Endothelial cell of umbilical vein (primary cell): ENCODE measurements around the gene CSK. TPM values are rescaled to one million over a fixed set of nuclear protein-coding genes. Genes with fewer than 3 reads are reported as not detected.

Source experiments
- BruUV-seq: library from RNA; stranded (reverse); fragments of 400-500 nt; replicated peaks from 2 replicates; lab custom pipeline; 2021; lab: Mats Ljungman, UMichigan
- CTCF ChIA-PET: fragments of 300-600, 350-600 bp; sonication (Branson Sonifier 250); formaldehyde crosslinking; loops from one replicate; lab custom pipeline; 2021; ENCODE audit warnings: antibody characterized with exemption, inconsistent platforms; lab: Charles Lee
- POLR2A ChIA-PET: fragments of 300-600, 350-600 bp; sonication (Branson Sonifier 250); formaldehyde crosslinking; loops from one replicate; lab custom pipeline; 2021; ENCODE audit warnings: antibody characterized with exemption, inconsistent platforms; lab: Charles Lee
- DNase-seq: peaks from one replicate; pipeline ENCODE4 v3.0.0-alpha.2; 2011; ENCODE audit warnings: low read depth, low spot score
- FAIRE-seq: peaks from 2 replicates; lab custom pipeline; 2011; peaks lifted over from hg19 to GRCh38; lab: Jason Lieb, UNC
- H2AFZ ChIP-seq: 2 replicates; pipeline ENCODE4 v1.6.0; 2012; ENCODE audit warnings: low read depth, low read length, control low read depth, inconsistent platforms
- H3K27ac ChIP-seq: 2 replicates; pipeline ENCODE4 v1.5.1; 2011; ENCODE audit warnings: low read depth, mild to moderate bottlenecking, control low read depth, low read length, moderate library complexity; ENCODE audit not compliant: insufficient read depth
- H3K27me3 ChIP-seq, 2 experiments: 2 replicates each; pipeline versions ENCODE4 v1.6.0 to v1.6.1; 2011; ENCODE audit warnings: low read length in 2 of 2, mixed read lengths in 1 of 2; ENCODE audit not compliant: control insufficient read depth in 2 of 2, insufficient read depth in 2 of 2
- H3K36me3 ChIP-seq, 2 experiments: 2 replicates in 1 of 2; 3 replicates in 1 of 2; pipeline ENCODE4 v1.5.1; 2011; ENCODE audit warnings: low read length in 2 of 2, mild to moderate bottlenecking in 1 of 2, moderate library complexity in 1 of 2; ENCODE audit not compliant: control insufficient read depth in 2 of 2, insufficient read depth in 2 of 2; ENCODE audit errors: extremely low read depth in 1 of 2
- H3K4me1 ChIP-seq: 3 replicates; pipeline ENCODE4 v1.5.1; 2011; ENCODE audit warnings: mild to moderate bottlenecking, low read length; ENCODE audit not compliant: control insufficient read depth, insufficient read depth; ENCODE audit errors: extremely low read depth
- H3K4me2 ChIP-seq: 2 replicates; pipeline ENCODE4 v1.6.1; 2011; ENCODE audit warnings: low read length, control low read depth, mixed read lengths; ENCODE audit not compliant: insufficient read depth
- H3K4me3 ChIP-seq, 3 experiments: fragments of 200-600 bp in 1 of 3; sonication (generic), shearing (Covaris generic) in 1 of 3; replicated peaks in 1 of 3; 2 replicates each; pipeline ENCODE4 v1.5.1; 2011 to 2016; ENCODE audit warnings: control low read depth in 3 of 3, low read length in 3 of 3, mild to moderate bottlenecking in 2 of 3, inconsistent platforms in 1 of 3, low read depth in 1 of 3, moderate library complexity in 1 of 3; ENCODE audit not compliant: insufficient read depth in 1 of 3
- H3K79me2 ChIP-seq: 2 replicates; pipeline ENCODE4 v1.6.0; 2012; ENCODE audit warnings: low read length, inconsistent platforms; ENCODE audit not compliant: control insufficient read depth, insufficient read depth
- H3K9ac ChIP-seq: replicated peaks from 2 replicates; pipeline ENCODE3; 2011; ENCODE audit warnings: low read length, control low read depth; ENCODE audit not compliant: insufficient read depth; ENCODE audit errors: extremely low read depth
- H3K9me1 ChIP-seq: replicated peaks from 3 replicates; pipeline ENCODE4 v1.6.0; 2011; ENCODE audit warnings: mild to moderate bottlenecking, low read length; ENCODE audit not compliant: control insufficient read depth, insufficient read depth; ENCODE audit errors: extremely low read depth
- H3K9me3 ChIP-seq: replicated peaks from 2 replicates; pipeline ENCODE4 v1.5.1; 2012; ENCODE audit warnings: low read length, inconsistent platforms; ENCODE audit not compliant: control insufficient read depth, insufficient read depth
- H4K20me1 ChIP-seq: replicated peaks from 2 replicates; pipeline ENCODE3; 2011; ENCODE audit warnings: mild to moderate bottlenecking, low read length; ENCODE audit not compliant: control insufficient read depth, insufficient read depth; ENCODE audit errors: extremely low read depth
- CTCF ChIP-seq, 2 donors: IDR thresholded peaks; 1 replicate in 1 of 2; 2 replicates in 1 of 2; pipeline ENCODE4 v1.5.1; 2011; ENCODE audit warnings: low read length in 2 of 2, mild to moderate bottlenecking in 2 of 2, moderate library complexity in 2 of 2, control low read depth in 1 of 2, inconsistent platforms in 1 of 2, low read depth in 1 of 2; ENCODE audit not compliant: insufficient read depth in 1 of 2; ENCODE audit errors: extremely low read depth in 1 of 2
- EZH2 ChIP-seq: IDR thresholded peaks from 2 replicates; pipeline ENCODE4 v1.6.1; 2012; ENCODE audit warnings: borderline replicate concordance, low read depth, mild to moderate bottlenecking, moderate library complexity, low read length, inconsistent platforms; ENCODE audit not compliant: severe bottlenecking
- FOS ChIP-seq: IDR thresholded peaks from 2 replicates; pipeline ENCODE4 v1.6.1; 2011; ENCODE audit warnings: mild to moderate bottlenecking, low read length, moderate library complexity, borderline replicate concordance; ENCODE audit not compliant: insufficient read depth
- GATA2 ChIP-seq: IDR thresholded peaks from 2 replicates; pipeline ENCODE4 v1.7.0; 2011; ENCODE audit warnings: low read depth, mild to moderate bottlenecking, moderate library complexity, mixed read lengths, low read length; ENCODE audit not compliant: insufficient read length, insufficient read depth
- JUN ChIP-seq: IDR thresholded peaks from 2 replicates; pipeline ENCODE4 v1.6.1; 2011; ENCODE audit warnings: borderline replicate concordance, low read depth; ENCODE audit not compliant: insufficient read length, insufficient read depth
- MYC ChIP-seq: IDR thresholded peaks from one replicate; pipeline ENCODE4 v1.6.1; 2011; ENCODE audit warnings: mild to moderate bottlenecking, low read depth, low read length
- POLR2A ChIP-seq: IDR thresholded peaks from 2 replicates; pipeline ENCODE4 v1.6.1; 2012; ENCODE audit warnings: low read depth, mild to moderate bottlenecking, control low read depth, low read length
- POLR2AphosphoS5 ChIP-seq: IDR thresholded peaks from 2 replicates; pipeline ENCODE4 v1.6.1; 2012; ENCODE audit warnings: low read depth, mild to moderate bottlenecking, control low read depth, low read length, moderate library complexity; ENCODE audit not compliant: insufficient read depth
- dilution Hi-C: fragments of 300-500 bp; cut with MboI; formaldehyde crosslinking; loops from one replicate; pipeline ENCODE4 v1.15.0; 2019; ENCODE audit warnings: low sequenced_read_pairs; ENCODE audit not compliant: extremely low pct_ligation_motif_present
- intact Hi-C: fragments of 100-400 bp; cut with micrococcal nuclease; formaldehyde crosslinking; loops from one replicate; pipeline ENCODE4 v1.10.0; 2022
- polyA plus RNA-seq, 4 experiments: library from polyadenylated mRNA; depleted of rRNA in 3 of 4; stranded (reverse) in 3 of 4; unstranded in 1 of 4; fragments of >200 nt; gene quantifications; 2 replicates each; pipeline versions ENCODE4 v1.2.1 to v1.2.3, GENCODE V29; 2011 to 2012; ENCODE audit warnings: missing spikeins in 1 of 4
- total RNA-seq: library from RNA; stranded (reverse); gene quantifications from 2 replicates; pipeline ENCODE4 v1.2.3, GENCODE V29; 2021
- TF ChIP-seq, protein P1 (sequence below): IDR thresholded peaks from 2 replicates; pipeline ENCODE4 v1.6.1; 2011; ENCODE audit not compliant: insufficient read depth, insufficient read length

Gene CSK
- total and polyA plus RNA-seq, 2 donors (not counting 3 experiments of a cell fraction or from before 2014, with no cell fraction given), result 41.2 to 104 TPM

- H3K9ac ChIP-seq, result no peak overlapping the region
- POLR2A ChIA-PET, result no interaction called here
- H2AFZ ChIP-seq, result no peak overlapping the region
- CTCF ChIA-PET, result interaction anchor here (0.6 to 2.2 kb wide), 4 partner anchors 25 to 67 kb away, joined by 3 to 13 read pairs (median 4); partner anchors contain the start of gene LMAN1L
- BruUV-seq, result no TSS peak
- no peak overlapping the region for H3K4me3 ChIP-seq
- TF ChIP-seq JUN (no peak), FOS (no peak), CTCF (IDR thresholded peaks at IDR 0.05; ENCODE audit: extremely low read depth in 1 of 2, insufficient read depth in 1 of 2, low read depth in 1 of 2, low read length in 2 of 2) (no peak), POLR2AphosphoS5 (no peak), POLR2A (no peak), EZH2 (no peak), GATA2 (no peak), MYC (no peak)
- TF ChIP-seq, protein P1, sequence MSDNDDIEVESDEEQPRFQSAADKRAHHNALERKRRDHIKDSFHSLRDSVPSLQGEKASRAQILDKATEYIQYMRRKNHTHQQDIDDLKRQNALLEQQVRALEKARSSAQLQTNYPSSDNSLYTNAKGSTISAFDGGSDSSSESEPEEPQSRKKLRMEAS, result no peak
- no peaks in the 10 kb centered on the region for H3K27me3 ChIP-seq
- no peaks in the 10 kb centered on the region for H3K9me1 ChIP-seq
- H3K9me3 ChIP-seq, result no peaks in the 10 kb centered on the region
- dilution Hi-C loops, result no loop called here
- DNase-seq, result no peak
- H3K36me3 ChIP-seq, result peaks cover 0 to 8% of the 10 kb centered on the region in 2 experiments
- intact Hi-C loops, result no loop called here
- no peaks in the 10 kb centered on the region for H4K20me1 ChIP-seq
- no peak overlapping the region for H3K4me2 ChIP-seq
- H3K4me1 ChIP-seq, result peaks cover 3% of the 10 kb centered on the region
- H3K79me2 ChIP-seq, result peaks cover 2% of the 10 kb centered on the region
- FAIRE-seq, result no peak
- no peak overlapping the region for H3K27ac ChIP-seq
These were observed 55.7 kb downstream of the CSK start for GRCh38 chr15:74837482-74838136.
